Measurements from ENCODE around the gene ENTPD3. TPM values are rescaled to one million over a fixed set of nuclear protein-coding genes. Genes with fewer than 3 reads are reported as not detected.

Gene ENTPD3
- total RNA-seq, 1 donor from 2014 or later = 0.11 TPM

DNA sequence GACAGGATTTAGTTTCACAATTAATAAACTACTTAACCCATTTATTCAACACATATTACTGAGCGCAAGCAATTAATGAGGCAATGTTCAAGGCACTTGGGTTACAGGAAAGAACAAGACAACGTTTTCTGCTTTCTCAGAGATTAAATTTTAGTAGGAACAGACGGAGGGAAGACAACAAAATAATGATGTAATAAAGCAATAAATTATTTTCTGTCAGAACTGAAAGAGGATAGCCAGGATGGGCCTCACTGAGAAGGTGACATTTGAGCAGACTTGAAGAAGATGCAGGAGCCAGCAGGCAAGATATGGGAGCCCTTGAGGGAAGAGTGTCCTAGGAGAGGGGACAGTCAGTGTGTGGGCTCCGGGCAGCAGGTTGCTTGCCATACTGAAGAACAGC lies 58.9 kb downstream of the ENTPD3 start:
- intact Hi-C loops (cut with micrococcal nuclease) = no loop called here

DNA sequence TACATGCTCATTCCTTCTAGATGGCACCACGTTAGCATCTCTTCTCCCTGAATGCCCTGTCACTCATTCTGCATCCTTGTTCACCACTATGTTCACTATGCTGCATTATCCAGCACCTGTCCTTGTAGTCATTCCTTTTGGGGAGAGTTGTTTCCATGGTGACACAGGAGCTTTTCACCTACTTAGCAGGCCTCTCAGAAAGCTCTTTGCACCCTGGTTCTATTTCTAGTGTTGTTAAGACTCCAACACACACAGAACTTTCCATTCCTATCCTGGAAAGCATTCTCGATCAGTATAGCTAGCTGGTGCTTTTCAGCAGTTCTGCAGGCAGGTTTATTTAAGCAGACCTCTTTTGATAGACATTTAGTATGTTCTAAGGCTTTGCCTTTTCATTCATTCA lies 63.5 kb downstream of the ENTPD3 start:
- TF ChIP-seq, protein P1, sequence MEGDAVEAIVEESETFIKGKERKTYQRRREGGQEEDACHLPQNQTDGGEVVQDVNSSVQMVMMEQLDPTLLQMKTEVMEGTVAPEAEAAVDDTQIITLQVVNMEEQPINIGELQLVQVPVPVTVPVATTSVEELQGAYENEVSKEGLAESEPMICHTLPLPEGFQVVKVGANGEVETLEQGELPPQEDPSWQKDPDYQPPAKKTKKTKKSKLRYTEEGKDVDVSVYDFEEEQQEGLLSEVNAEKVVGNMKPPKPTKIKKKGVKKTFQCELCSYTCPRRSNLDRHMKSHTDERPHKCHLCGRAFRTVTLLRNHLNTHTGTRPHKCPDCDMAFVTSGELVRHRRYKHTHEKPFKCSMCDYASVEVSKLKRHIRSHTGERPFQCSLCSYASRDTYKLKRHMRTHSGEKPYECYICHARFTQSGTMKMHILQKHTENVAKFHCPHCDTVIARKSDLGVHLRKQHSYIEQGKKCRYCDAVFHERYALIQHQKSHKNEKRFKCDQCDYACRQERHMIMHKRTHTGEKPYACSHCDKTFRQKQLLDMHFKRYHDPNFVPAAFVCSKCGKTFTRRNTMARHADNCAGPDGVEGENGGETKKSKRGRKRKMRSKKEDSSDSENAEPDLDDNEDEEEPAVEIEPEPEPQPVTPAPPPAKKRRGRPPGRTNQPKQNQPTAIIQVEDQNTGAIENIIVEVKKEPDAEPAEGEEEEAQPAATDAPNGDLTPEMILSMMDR (IDR thresholded peaks at IDR 0.05; ENCODE audit: borderline replicate concordance) = no peak
- no peak for DNase-seq
- H3K36me3 ChIP-seq = peaks cover 17% of the 10 kb centered on the region
- no peak overlapping the region for H3K4me3 ChIP-seq
- no peak overlapping the region for H3K27ac ChIP-seq (replicated peaks)
- H3K27me3 ChIP-seq (ENCODE audit: low read depth) = no peaks in the 10 kb centered on the region
- intact Hi-C loops (cut with micrococcal nuclease) = no loop called here
- H3K9me3 ChIP-seq (replicated peaks) = no peaks in the 10 kb centered on the region
- peaks cover 24% of the 10 kb centered on the region for H3K4me1 ChIP-seq

More for the DNA sequence above, 58.9 kb downstream of the ENTPD3 start:
- Histone ChIP-seq H3K27ac (replicated peaks) (no peak overlapping the region), H3K9me3 (replicated peaks) (no peaks in the 10 kb centered on the region), H3K4me3 (no peak overlapping the region), H3K4me1 (peaks cover 4% of the 10 kb centered on the region), H3K27me3 (ENCODE audit: low read depth) (no peaks in the 10 kb centered on the region), H3K36me3 (peaks cover 22% of the 10 kb centered on the region)
- TF ChIP-seq, protein P1 (IDR thresholded peaks at IDR 0.05; ENCODE audit: borderline replicate concordance) = no peak
- no peak for DNase-seq

DNA sequence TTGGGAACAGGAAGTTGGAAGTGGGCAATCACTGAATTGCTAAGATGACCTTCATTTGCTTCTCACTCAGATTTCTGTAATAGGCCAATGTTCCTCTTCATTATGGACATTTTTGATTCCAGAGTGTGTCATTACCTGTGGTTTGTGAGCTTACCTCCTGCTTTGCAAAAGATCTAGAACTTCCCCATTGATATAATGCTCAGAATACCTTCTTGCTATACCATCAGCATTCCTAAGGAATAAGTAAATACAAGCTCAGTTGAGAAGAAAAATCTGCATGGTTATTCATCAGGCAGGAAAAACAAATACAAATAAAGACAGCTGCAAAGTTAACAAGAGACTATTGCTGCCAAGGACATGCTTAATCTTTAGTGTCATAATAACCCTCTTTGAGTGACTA lies 64.6 kb downstream of the ENTPD3 start:
- TF ChIP-seq, protein P1 (IDR thresholded peaks at IDR 0.05; ENCODE audit: borderline replicate concordance) = no peak
- Histone ChIP-seq H3K9me3 (replicated peaks) (no peaks in the 10 kb centered on the region), H3K27ac (replicated peaks) (peak overlapping the region; percentile 96), H3K4me1 (peaks cover 30% of the 10 kb centered on the region), H3K4me3 (no peak overlapping the region), H3K27me3 (ENCODE audit: low read depth) (no peaks in the 10 kb centered on the region), H3K36me3 (peaks cover 9% of the 10 kb centered on the region)
- intact Hi-C loops (cut with micrococcal nuclease) = no loop called here
- no peak for DNase-seq

DNA sequence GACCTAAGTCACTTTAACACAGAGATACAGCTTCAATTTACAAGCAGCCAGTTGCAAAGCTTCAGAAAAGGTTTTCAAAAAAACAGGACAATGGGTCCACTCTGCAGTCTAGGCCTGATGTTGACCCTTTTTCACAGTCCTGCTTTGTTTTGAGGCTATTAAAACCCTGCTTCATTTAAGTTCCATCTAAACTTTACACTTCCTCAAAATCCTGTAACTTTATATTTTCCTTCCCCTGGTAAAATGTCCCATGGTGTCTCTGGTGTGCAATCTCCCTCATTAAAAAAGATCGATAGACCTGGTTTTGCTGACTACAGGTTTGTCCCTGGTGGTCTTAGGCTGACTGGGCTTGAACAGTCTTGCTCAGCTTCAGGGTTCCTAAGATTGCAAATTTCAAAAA lies 65.1 kb downstream of the ENTPD3 start:
- peaks cover 9% of the 10 kb centered on the region for H3K36me3 ChIP-seq
- H3K4me3 ChIP-seq = peak overlapping the region; percentile 81
- no peak for DNase-seq
- intact Hi-C loops (cut with micrococcal nuclease) = no loop called here
- no peaks in the 10 kb centered on the region for H3K27me3 ChIP-seq (ENCODE audit: low read depth)
- peak overlapping the region; percentile 96 for H3K27ac ChIP-seq (replicated peaks)
- peaks cover 34% of the 10 kb centered on the region for H3K4me1 ChIP-seq
- no peaks in the 10 kb centered on the region for H3K9me3 ChIP-seq (replicated peaks)
- TF ChIP-seq, protein P1 (IDR thresholded peaks at IDR 0.05; ENCODE audit: borderline replicate concordance) = no peak

DNA sequence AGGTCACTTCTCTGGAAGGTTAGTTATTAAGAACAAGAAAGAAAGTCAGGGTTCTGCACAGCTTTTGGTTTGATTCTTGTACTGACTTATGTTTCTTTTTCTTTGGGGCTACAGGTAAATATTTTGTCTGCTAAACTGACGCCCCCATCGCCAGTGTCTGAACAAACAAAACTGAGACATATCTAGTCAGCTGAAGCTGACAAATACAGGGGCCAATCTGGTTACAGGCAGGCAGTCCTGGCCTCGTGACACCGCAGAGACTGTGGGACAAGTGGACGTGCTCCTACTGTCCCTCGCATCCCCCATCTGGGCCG lies 65.5 kb downstream of the ENTPD3 start:
- Histone ChIP-seq H3K27ac (replicated peaks) (peak overlapping the region; percentile 96), H3K4me3 (peak overlapping the region; percentile 81), H3K36me3 (peaks cover 9% of the 10 kb centered on the region), H3K4me1 (peaks cover 38% of the 10 kb centered on the region), H3K27me3 (ENCODE audit: low read depth) (no peaks in the 10 kb centered on the region), H3K9me3 (replicated peaks) (no peaks in the 10 kb centered on the region)
- intact Hi-C loops (cut with micrococcal nuclease) = no loop called here
- TF ChIP-seq, protein P1 (IDR thresholded peaks at IDR 0.05; ENCODE audit: borderline replicate concordance) = no peak
- no peak for DNase-seq
